DMS 273 (cell line): ENCODE data around the gene FXR2.
"Not testable (repeated sequence)": the region's sequence is repeated elsewhere in the genome, so short reads cannot be mapped to it uniquely, and the experiment has no call there.

Experiments used
- DNase-seq: peaks from one replicate; lab custom pipeline; 2025; ENCODE audit not compliant: unreplicated experiment; lab: John Stamatoyannopoulos, UW

Gene FXR2

GRCh38 chr17:7629939-7630571 is 15.4 kb upstream of the FXR2 start, which contains the start of gene SHBG:
Gene SHBG, plus strand, starts transcription at chr17:7630135. Its CDS starts 38 bp downstream, at chr17:7630173.
- no peak for DNase-seq

DNA sequence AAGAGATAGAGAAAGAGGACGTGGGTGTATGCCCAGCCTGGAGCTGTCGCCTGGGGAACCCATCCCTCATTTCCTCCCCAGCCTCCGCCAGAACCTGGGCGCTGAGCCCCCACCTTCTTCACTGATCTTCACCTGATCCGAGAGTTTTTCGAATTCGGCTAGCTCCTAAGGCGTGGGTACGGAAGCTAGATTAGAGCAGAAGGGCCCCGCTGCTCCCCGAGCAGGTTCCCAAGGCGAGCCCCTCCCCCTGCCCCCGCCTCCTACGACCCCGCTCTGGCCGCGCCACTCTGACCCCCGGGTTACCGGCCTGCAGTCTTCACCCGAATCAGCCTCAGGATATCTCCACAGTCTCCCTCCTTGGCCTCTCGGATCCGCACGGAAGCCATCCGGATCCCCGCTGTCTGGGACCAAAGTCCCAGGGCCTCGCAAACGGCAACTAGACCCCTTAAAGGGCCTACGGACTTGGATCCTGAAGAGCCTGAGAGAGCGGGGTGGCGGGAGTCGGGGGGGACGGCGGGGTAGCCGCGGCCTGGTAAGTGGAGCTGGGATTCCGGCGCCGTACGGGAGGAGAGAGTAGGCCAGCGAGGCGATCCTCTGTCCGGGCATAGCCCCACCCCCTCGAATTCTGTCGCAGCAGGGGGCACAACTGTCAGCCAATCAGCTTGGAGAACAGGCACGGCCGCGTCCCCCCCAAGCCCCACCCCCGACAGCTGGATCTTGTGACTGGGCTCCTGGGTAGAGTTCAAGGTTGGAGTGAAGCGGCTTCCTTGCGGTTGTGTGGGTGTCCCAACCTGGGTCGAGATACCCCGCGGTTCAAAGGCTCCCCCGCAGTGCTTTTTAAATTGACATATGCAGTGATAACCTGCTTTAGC is 12.8 kb upstream of the FXR2 start, which contains the start of gene SAT2:
Gene SAT2 (minus strand): TSS at position 572 of the 872 bp plus-strand sequence. CDS start 186 bp downstream, at position 386.
- peak; percentile 94 for DNase-seq

GRCh38 chr17:7626956-7627249 is 12.2 kb upstream of the FXR2 start:
- DNase-seq: peak; percentile 60

DNA sequence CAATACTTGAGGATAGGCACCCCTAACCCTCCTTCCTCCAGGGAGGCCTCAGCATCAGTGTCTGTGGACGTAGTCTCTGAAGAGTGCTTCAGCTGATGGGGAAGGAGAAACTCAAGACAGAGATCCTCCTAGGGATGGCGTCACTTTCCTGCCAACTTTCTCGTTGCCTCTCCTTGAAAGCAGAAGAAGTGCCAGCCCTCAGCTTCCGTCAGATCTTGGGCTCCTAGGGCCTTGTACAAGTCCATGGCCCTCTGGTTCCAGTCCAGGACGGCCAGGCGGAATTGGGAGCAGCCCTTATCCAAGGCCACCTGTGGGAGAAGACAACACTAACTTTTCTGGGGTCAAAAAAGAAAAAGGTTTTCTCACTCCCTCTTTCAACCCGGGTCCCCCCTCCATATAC is 11.6 kb upstream of the FXR2 start:
- DNase-seq: no peak

DNA sequence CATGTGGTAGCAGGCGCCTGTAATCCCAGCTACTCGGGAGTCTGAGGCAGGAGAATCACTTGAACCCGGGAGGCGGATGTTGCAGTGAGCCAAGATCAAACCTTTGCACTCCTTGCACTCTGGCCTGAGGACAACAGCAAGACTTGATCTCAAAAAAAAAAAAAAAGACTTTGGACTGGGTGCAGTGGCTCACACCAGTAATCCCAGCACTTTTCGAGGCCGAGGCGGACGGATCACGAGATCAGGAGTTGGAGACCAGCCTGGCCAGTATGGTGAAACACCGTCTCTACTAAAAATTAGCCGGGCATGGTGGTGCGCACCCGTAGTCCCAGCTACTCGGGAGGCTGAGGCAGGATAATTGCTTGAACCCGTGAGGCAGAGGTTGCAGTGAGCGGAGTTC is 11.1 kb upstream of the FXR2 start:
- DNase-seq: not testable (repeated sequence)

GRCh38 chr17:7623661-7624060 is 9.0 kb upstream of the FXR2 start:
- no peak for DNase-seq

GRCh38 chr17:7620835-7621234 is 6.1 kb upstream of the FXR2 start:
- DNase-seq: no peak

GRCh38 chr17:7618608-7619007 is 3.9 kb upstream of the FXR2 start:
- DNase-seq: no peak

DNA sequence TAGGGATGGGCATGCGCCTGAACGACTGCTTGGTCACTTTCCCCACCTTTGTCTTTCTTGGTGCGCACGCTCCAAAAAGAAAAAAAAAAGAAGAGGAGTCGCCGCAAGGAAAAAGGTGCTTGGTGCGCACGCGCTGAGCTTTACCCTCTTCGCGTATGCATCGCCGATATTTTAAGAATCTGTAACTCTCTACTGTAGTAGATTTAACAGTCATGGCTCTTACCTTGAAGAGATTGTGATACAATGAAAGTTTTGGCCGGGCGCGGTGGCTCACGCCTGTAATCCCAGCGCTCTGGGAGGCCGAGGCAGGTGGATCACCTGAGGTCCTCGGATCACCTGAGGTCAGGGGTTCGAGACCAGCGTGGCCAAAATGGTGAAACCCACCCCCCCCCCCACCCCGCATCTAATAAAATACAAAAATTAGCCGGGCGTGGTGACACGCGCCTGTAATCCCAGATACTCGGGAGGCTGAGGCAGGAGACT is 609 bp upstream of the FXR2 start:
- no peak for DNase-seq

- peak; percentile 40 for DNase-seq
Measured at GRCh38 chr17:7613769-7614424, 800 bp downstream of the FXR2 start.

DNA sequence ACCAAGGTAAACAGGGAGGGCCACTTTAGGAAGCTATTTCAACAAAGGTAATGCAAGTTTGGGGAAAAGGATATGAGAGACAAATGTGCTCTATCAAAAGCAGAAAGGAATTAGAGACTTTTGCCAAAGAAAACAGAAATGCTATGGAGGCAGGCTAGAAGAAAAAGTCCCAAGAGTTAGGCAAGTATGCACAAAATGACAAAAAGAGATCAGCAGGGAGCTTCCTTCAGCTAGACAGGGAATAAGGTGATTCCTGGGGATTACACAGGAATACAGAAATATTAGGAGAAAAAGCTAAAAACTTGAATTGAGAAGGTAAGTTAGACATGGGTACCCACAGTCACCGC is 2.4 kb downstream of the FXR2 start:
- no peak for DNase-seq

GRCh38 chr17:7611635-7612293 is 2.9 kb downstream of the FXR2 start:
- no peak for DNase-seq

DNA sequence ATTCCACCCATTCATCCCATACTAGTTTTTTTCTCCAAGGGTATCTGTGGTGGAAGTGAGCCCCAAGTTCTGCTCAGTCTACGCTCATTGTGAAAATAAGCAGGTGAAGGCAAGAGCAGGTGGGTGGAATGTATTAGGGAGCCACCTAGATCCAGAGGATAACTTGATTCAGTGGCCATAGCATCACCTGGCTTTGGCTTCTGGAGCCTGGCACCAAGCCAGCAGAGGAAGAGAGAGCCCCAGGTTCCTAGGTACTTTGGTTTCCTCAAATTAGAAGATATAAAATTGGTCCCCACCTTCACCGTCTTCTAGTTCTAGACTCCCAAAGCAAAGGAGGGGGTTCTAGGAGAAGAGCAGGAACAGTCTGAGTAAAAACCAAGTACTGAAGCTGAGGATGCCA is 4.1 kb downstream of the FXR2 start:
- no peak for DNase-seq

DNA sequence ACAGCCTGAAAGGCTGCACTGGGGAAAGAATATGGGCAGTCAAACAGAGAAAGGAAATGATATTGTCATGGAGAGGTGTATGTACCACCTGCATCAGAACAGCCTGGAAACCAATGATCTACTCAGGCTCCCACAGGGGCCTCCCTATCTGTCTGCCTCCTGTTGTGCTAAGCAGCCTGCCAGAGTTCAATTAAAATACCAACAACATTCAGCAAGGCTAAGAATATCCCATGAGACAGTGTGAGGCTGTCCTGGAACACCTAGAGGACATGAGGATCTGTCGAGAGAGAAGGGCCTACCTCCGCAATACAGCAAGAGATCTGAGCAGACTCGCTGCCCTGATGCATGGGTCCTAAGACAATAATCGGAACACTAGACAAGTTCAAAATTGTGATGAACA is 8.4 kb downstream of the FXR2 start:
- DNase-seq: no peak

DNA sequence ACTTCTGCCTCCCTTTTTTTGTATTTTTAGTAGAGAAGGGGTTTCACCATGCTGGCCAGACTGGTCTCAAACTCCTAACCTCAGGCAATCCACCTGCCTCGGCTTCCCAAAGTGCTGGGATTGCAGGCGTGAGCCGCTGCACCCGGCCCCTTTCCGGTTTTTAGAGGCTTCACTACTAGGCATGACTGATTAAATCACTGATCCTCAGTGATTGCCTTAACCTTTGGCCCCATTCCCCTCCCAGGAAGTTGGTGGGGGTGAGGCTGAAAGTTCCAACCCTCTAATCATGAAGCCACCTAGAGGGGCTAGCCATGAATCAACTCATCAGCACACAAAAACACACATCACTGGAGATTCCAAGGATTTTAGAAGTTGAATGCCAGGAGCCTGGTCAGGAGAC is 17.1 kb downstream of the FXR2 start:
- DNase-seq: not testable (repeated sequence)

GRCh38 chr17:7593296-7593695 is 21.4 kb downstream of the FXR2 start:
- DNase-seq: no peak

- no peak for DNase-seq
Measured at GRCh38 chr17:7592422-7593021, 22.2 kb downstream of the FXR2 start.

- DNase-seq: no peak
Measured at GRCh38 chr17:7591596-7591995, 23.1 kb downstream of the FXR2 start.

- no peak for DNase-seq
Measured at GRCh38 chr17:7590743-7591142, 24.0 kb downstream of the FXR2 start.

- no peak for DNase-seq
Measured at GRCh38 chr17:7589891-7590691, 24.6 kb downstream of the FXR2 start, which contains the start of gene SOX15. Gene SOX15, minus strand, starts transcription at chr17:7590094. Its CDS starts 418 bp downstream, at chr17:7589676.
